ENCODE results near the gene CD36.

DNA sequence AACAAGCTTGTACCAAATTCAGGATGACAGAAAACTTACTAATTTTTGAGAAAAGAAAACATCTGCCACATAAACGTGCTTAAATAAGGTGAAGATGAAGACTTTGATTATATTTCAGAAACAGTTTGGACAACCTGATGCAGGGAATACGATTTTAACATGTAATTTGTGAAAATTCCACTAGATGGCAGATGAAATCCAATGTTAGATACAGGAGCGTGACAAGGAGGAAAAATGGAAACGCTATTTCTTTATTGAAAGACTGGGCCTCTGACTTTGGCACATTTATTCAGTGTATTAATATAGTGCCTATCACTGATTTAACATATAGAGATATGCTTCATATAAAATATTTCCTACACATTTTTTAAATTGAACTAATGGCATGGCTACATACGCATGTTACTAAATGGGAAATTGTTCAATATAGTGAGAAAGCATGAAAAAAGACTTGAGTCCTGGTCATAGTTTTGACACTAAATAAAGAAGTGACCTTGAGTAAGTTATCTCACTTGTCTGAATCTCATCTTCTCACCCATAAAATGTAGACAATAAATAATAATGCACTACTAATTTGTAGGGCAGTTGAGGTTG, 60.7 kb downstream of the CD36 start:
- TF ChIP-seq, protein P1, sequence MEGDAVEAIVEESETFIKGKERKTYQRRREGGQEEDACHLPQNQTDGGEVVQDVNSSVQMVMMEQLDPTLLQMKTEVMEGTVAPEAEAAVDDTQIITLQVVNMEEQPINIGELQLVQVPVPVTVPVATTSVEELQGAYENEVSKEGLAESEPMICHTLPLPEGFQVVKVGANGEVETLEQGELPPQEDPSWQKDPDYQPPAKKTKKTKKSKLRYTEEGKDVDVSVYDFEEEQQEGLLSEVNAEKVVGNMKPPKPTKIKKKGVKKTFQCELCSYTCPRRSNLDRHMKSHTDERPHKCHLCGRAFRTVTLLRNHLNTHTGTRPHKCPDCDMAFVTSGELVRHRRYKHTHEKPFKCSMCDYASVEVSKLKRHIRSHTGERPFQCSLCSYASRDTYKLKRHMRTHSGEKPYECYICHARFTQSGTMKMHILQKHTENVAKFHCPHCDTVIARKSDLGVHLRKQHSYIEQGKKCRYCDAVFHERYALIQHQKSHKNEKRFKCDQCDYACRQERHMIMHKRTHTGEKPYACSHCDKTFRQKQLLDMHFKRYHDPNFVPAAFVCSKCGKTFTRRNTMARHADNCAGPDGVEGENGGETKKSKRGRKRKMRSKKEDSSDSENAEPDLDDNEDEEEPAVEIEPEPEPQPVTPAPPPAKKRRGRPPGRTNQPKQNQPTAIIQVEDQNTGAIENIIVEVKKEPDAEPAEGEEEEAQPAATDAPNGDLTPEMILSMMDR (IDR thresholded peaks at IDR 0.05; ENCODE audit: extremely low read depth in 1 of 2, insufficient read depth in 1 of 2, low read depth in 1 of 2, low read length in 2 of 2), result peak; percentile 32
- TF ChIP-seq JUN (IDR thresholded peaks at IDR 0.05; ENCODE audit: borderline replicate concordance, insufficient read depth, insufficient read length, low read depth) (no peak), POLR2AphosphoS5 (IDR thresholded peaks at IDR 0.05; ENCODE audit: insufficient read depth, low read depth, low read length) (no peak), EZH2 (IDR thresholded peaks at IDR 0.05; ENCODE audit: borderline replicate concordance, low read depth, low read length, severe bottlenecking) (no peak)
